ENCODE data around the gene NRBF2.

The NRBF2 gene

GRCh38 chr10:63201118-63201517 is 68.0 kb downstream of the NRBF2 start:
- H3K9me2 ChIP-seq (replicated peaks; ENCODE audit: low read depth, low read length): no peaks in the 10 kb centered on the region
- no peak for TF ChIP-seq EZH2phosphoT487 (IDR thresholded peaks at IDR 0.05; ENCODE audit: borderline replicate concordance)
- no peak; the same call in 1 of the 2 replicates for TF ChIP-seq CTCF (conservative IDR thresholded peaks at IDR 0.05; ENCODE audit: low read length)
- H3K9ac ChIP-seq (ENCODE audit: low read depth, low read length, poor library complexity, severe bottlenecking): no peak overlapping the region
- no peak overlapping the region for H3K4me2 ChIP-seq (ENCODE audit: low read depth, low read length, poor library complexity, severe bottlenecking)
- no peaks in the 10 kb centered on the region for H3K9me3 ChIP-seq (ENCODE audit: insufficient read depth, low read depth, low read length)
- H3K79me2 ChIP-seq (ENCODE audit: insufficient read depth, low read length): no peaks in the 10 kb centered on the region
- no peak overlapping the region for H2AFZ ChIP-seq (ENCODE audit: low read length)
- H3K27me3 ChIP-seq (ENCODE audit: insufficient read depth, low read length, poor library complexity, severe bottlenecking): no peaks in the 10 kb centered on the region
- H3F3A ChIP-seq (ENCODE audit: low read depth): no peaks in the 10 kb centered on the region
- peaks cover 61% of the 10 kb centered on the region for H3K36me3 ChIP-seq (ENCODE audit: insufficient read depth, low read length)
- no peaks in the 10 kb centered on the region for H3K4me1 ChIP-seq (ENCODE audit: insufficient read depth, low read length, poor library complexity, severe bottlenecking)
- H4K20me1 ChIP-seq (ENCODE audit: insufficient read depth, low read length, poor library complexity, severe bottlenecking): no peaks in the 10 kb centered on the region
- H3K4me3 ChIP-seq (ENCODE audit: low read length, poor library complexity, severe bottlenecking): no peak overlapping the region
